Measurements from ENCODE around the gene FGF22. TPM values are rescaled to one million over a fixed set of nuclear protein-coding genes. Genes with fewer than 3 reads are reported as not detected.

The FGF22 gene
- total and polyA plus RNA-seq, 2 donors (not counting 1 experiment from before 2014, with no cell fraction given) = 0.34 to 2.9 TPM

DNA sequence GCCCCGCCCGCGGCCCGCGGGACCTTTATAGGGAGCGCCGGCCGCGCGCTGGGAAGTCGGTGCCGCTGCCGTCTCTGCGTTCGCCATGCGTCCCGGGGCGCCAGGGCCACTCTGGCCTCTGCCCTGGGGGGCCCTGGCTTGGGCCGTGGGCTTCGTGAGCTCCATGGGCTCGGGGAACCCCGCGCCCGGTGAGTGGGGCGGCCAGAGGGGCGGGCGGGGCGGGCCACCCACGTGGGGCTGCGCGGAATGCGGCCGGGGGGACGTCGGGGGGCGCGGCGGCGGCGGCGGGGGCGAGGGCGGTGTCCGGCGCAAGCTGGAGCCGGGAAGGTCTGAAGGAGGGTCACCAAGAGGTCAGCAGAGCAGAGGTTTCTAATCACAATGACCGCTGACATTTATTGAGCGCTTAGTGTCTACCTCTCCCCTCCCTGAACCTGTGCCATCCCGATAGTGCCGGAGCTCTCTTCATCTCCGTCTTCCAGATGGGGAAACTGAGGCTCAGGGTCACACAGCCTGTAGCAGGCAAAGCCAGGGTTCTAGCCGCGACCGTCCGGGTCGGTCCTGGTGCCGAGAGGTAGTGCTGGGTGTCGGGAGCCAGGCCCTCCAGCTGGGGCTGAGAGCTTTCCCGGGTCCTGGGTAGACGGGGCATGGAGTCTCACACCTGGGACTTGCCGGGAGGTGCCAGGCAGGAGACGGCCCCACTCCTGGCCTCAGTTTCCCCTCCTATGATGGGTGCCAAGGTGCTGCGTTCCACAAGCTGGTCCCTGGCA, 36.8 kb downstream of the FGF22 start, which contains the start of gene FSTL3:
Gene FSTL3, plus strand, starts transcription at position 54 of the 767 bp plus-strand sequence. Its CDS starts 32 bp downstream, at position 86.
- CTCF ChIA-PET = no interaction called here

More for the DNA sequence above, 36.8 kb downstream of the FGF22 start, which contains the start of gene FSTL3:
- no peak within 1 kb of the TSS for H2AFZ ChIP-seq (ENCODE audit: insufficient read depth, low read depth, low read length, poor library complexity, severe bottlenecking)
- ATAC-seq (ENCODE audit: low read depth) = no peak
- no peak within 1 kb of the TSS for H3K4me3 ChIP-seq (ENCODE audit: control extremely low read depth in 1 of 5, extremely low read depth in 1 of 5, insufficient read depth in 1 of 5, low read depth in 2 of 5, low read length in 4 of 5)
- H3K79me2 ChIP-seq (ENCODE audit: control insufficient read depth, insufficient read depth, low read length) = no peaks in the 10 kb centered on the region
- DNase-seq = no peak
- POLR2A ChIA-PET = no interaction called here
- no peak within 1 kb of the TSS for H3K27ac Mint-ChIP-seq
- peaks cover 19% of the 10 kb centered on the region for H4K20me1 ChIP-seq (ENCODE audit: control insufficient read depth, insufficient read depth, low read length, poor library complexity, severe bottlenecking)
- no peak for TF ChIP-seq CTCF (IDR thresholded peaks at IDR 0.05)
- TF ChIP-seq EZH2 (IDR thresholded peaks at IDR 0.05; ENCODE audit: borderline replicate concordance, insufficient read depth, low read depth, low read length, poor library complexity, severe bottlenecking) = no peak
- no peaks in the 10 kb centered on the region for H3K36me3 ChIP-seq (replicated peaks in 1 of 2; ENCODE audit: control extremely low read depth in 1 of 2, control insufficient read depth in 1 of 2, extremely low read depth in 1 of 2, insufficient read depth in 2 of 2, low read length in 1 of 2)
- WGBS (ENCODE audit: insufficient coverage) = 12% methylated on average over 62 of the region's 63 CpGs
- intact Hi-C loops (cut with micrococcal nuclease) = no loop called here
- H3K9me3 Mint-ChIP-seq (ENCODE audit: insufficient read depth) = no peaks in the 10 kb centered on the region
- peaks cover 13 to 24% of the 10 kb centered on the region in 2 donors for H3K4me1 ChIP-seq (ENCODE audit: control insufficient read depth in 2 of 2, insufficient read depth in 2 of 2, low read length in 2 of 2)
- peak within 1 kb of the TSS; percentile 13 for H3K4me3 Mint-ChIP-seq
- peaks cover 0 to 38% (median 12%) of the 10 kb centered on the region in 4 experiments for H3K27me3 ChIP-seq (replicated peaks in 1 of 4; ENCODE audit: control extremely low read depth in 1 of 4, control insufficient read depth in 3 of 4, insufficient read depth in 4 of 4, low read length in 3 of 4)
- H3K9me3 ChIP-seq (ENCODE audit: control extremely low read depth in 1 of 3, control insufficient read depth in 2 of 3, insufficient read depth in 1 of 3, low read length in 2 of 3) = peaks cover 0 to 24% (median 0%) of the 10 kb centered on the region in 3 donors
- peaks cover 12% of the 10 kb centered on the region for H3K4me1 Mint-ChIP-seq
- no peak within 1 kb of the TSS for H3K9ac ChIP-seq (ENCODE audit: low read length)
- H3K27me3 Mint-ChIP-seq = peaks cover 14% of the 10 kb centered on the region
- H3K4me2 ChIP-seq (replicated peaks; ENCODE audit: low read depth, low read length, poor library complexity, severe bottlenecking) = peak within 1 kb of the TSS; percentile 22
- H3K27ac ChIP-seq (ENCODE audit: low read length in 2 of 2) = no peak within 1 kb of the TSS

All from B cell (primary cell).